Calu3 (cell line): Measurements from ENCODE around the gene CHD1. TPM values are rescaled to one million over a fixed set of nuclear protein-coding genes. Genes with fewer than 3 reads are reported as not detected.

Experiments used
- BruUV-seq: library from RNA; stranded (reverse); fragments of 400-500 nt; replicated peaks from 2 replicates; lab custom pipeline; 2021; lab: Mats Ljungman, UMichigan
- CTCF ChIA-PET: fragments of 300-600 bp; sonication (Branson Sonifier 250); formaldehyde crosslinking; loops from one replicate; lab custom pipeline; 2022; ENCODE audit warnings: antibody characterized with exemption; lab: Charles Lee
- DNase-seq: peaks from one replicate; pipeline ENCODE4 v3.0.0; 2022
- H3K27ac Mint-ChIP-seq: one replicate; pipeline ENCODE4 v1.8.0; 2022; ENCODE audit warnings: mixed read lengths; ENCODE audit not compliant: unreplicated experiment
- H3K27me3 Mint-ChIP-seq: one replicate; pipeline ENCODE4 v1.8.0; 2022; ENCODE audit warnings: mixed read lengths; ENCODE audit not compliant: unreplicated experiment
- H3K36me3 Mint-ChIP-seq: one replicate; pipeline ENCODE4 v1.8.0; 2022; ENCODE audit warnings: mild to moderate bottlenecking, moderate library complexity, mixed read lengths; ENCODE audit not compliant: insufficient read depth, unreplicated experiment
- H3K4me1 Mint-ChIP-seq: one replicate; pipeline ENCODE4 v1.8.0; 2022; ENCODE audit warnings: mild to moderate bottlenecking, low read depth, mixed read lengths; ENCODE audit not compliant: unreplicated experiment
- H3K4me3 Mint-ChIP-seq: one replicate; pipeline ENCODE4 v1.8.0; 2022; ENCODE audit warnings: mild to moderate bottlenecking, low read depth, moderate library complexity, mixed read lengths; ENCODE audit not compliant: unreplicated experiment
- H3K9me3 Mint-ChIP-seq: one replicate; pipeline ENCODE4 v1.8.0; 2022; ENCODE audit warnings: low read depth, mixed read lengths; ENCODE audit not compliant: unreplicated experiment
- CTCF ChIP-seq: fragments of 200-600 bp; IDR thresholded peaks from one replicate; pipeline ENCODE4 v1.8.0; 2022; ENCODE audit warnings: antibody characterized with exemption; ENCODE audit not compliant: unreplicated experiment
- intact Hi-C: fragments of 100-400 bp; cut with micrococcal nuclease; formaldehyde crosslinking; loops from one replicate; pipeline ENCODE4 v1.10.0; 2022; ENCODE audit not compliant: unreplicated experiment
- total RNA-seq: library from RNA; stranded (reverse); gene quantifications from 2 replicates; pipeline ENCODE4 v1.2.3, GENCODE V29; 2022

CHD1 gene
- total RNA-seq, 1 experiment from 2014 or later: 79.7 TPM

GRCh38 chr5:98921947-98922505, 6.8 kb downstream of the CHD1 start:
- no peak for DNase-seq
- peaks cover 26% of the 10 kb centered on the region for H3K4me1 Mint-ChIP-seq
- CTCF ChIA-PET: interaction anchor here (0.7 to 0.9 kb wide), 2 partner anchors 105 to 110 kb away, joined by 3 read pairs; no protein-coding TSS in a partner anchor
- H3K27me3 Mint-ChIP-seq: no peaks in the 10 kb centered on the region
- intact Hi-C loops: loop anchor here (2.0 kb wide), 1 partner anchor 15 kb away; no protein-coding TSS in a partner anchor
- H3K27ac Mint-ChIP-seq: peak overlapping the region; percentile 20
- H3K9me3 Mint-ChIP-seq: no peaks in the 10 kb centered on the region
- BruUV-seq: no TSS peak
- TF ChIP-seq CTCF: no peak
- peaks cover 89% of the 10 kb centered on the region for H3K36me3 Mint-ChIP-seq
- no peak overlapping the region for H3K4me3 Mint-ChIP-seq

GRCh38 chr5:98917433-98917832, 11.4 kb downstream of the CHD1 start:
- TF ChIP-seq CTCF: no peak
- peaks cover 54% of the 10 kb centered on the region for H3K36me3 Mint-ChIP-seq
- H3K27ac Mint-ChIP-seq: no peak overlapping the region
- BruUV-seq: no TSS peak
- H3K4me1 Mint-ChIP-seq: peaks cover 46% of the 10 kb centered on the region
- intact Hi-C loops: no loop called here
- H3K27me3 Mint-ChIP-seq: no peaks in the 10 kb centered on the region
- H3K4me3 Mint-ChIP-seq: no peak overlapping the region
- DNase-seq: no peak
- no peaks in the 10 kb centered on the region for H3K9me3 Mint-ChIP-seq
- CTCF ChIA-PET: no interaction called here

DNA sequence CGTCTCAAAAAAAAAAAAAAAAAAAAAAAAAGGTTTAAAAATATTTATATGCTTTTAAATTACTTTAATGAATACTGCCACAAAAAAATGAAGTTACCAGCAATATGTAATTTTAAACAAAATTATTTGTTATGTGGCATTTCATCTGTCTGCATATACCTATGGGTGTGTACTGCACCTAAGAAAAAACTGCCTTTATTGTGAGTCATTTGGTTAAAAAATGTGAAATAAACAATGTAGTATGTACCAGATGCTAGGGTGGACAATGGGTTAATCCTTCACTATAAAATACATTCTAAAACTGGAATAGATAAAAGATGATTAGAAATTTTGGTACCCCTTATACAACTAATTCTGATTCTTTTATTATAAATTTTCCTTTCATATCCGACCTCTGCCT, 12.3 kb downstream of the CHD1 start:
- Mint-ChIP-seq H3K4me3 (no peak overlapping the region), H3K4me1 (peaks cover 52% of the 10 kb centered on the region), H3K9me3 (no peaks in the 10 kb centered on the region), H3K27me3 (no peaks in the 10 kb centered on the region), H3K36me3 (peaks cover 45% of the 10 kb centered on the region), H3K27ac (no peak overlapping the region)
- no peak for DNase-seq
- TF ChIP-seq CTCF: no peak
- intact Hi-C loops: no loop called here
- CTCF ChIA-PET: no interaction called here
- BruUV-seq: no TSS peak

DNA sequence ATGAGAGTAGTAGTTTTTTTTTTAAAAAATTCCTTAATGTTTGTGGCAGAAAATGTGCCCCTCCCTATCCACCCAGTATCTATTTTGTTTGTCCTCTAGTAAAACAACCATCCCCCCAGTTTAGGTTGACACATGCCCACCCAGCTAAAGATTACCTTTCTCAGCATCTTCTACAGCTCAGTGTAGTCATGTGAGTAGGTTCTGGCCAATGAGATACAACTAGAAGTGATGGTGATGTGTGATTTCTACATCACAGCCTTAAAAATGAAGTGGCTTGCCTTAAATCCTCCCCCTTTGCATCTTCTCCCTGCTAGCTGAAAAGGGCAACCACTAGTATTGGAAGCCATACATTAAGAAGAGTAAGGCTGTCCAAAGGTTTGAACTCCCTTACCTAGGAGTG, 14.9 kb downstream of the CHD1 start:
- Mint-ChIP-seq H3K36me3 (peaks cover 20% of the 10 kb centered on the region), H3K4me3 (no peak overlapping the region), H3K27me3 (no peaks in the 10 kb centered on the region), H3K9me3 (no peaks in the 10 kb centered on the region), H3K27ac (no peak overlapping the region), H3K4me1 (peaks cover 56% of the 10 kb centered on the region)
- TF ChIP-seq CTCF: no peak
- intact Hi-C loops: loop anchor here (2.0 kb wide), 1 partner anchor 13 kb away; no protein-coding TSS in a partner anchor
- CTCF ChIA-PET: interaction anchor here (1.6 to 1.9 kb wide), 2 partner anchors 10 to 106 kb away, joined by 3 to 4 read pairs; no protein-coding TSS in a partner anchor
- no TSS peak for BruUV-seq
- no peak for DNase-seq
